Stimulated activated memory B cell treated with anti-CD40 and anti-IgM and Interleukin-4, amounts not matched to agents 10 μg/mL and 1 μg/mL and 100 μg/mL, for 72 hours (primary cell): Measurements from ENCODE around the gene TJP2.
A peak's percentile ranks its signal among the peaks of the same experiment; 100 is the strongest.
"Not testable (repeated sequence)": the region's sequence is repeated elsewhere in the genome, so short reads cannot be mapped to it uniquely, and the experiment has no call there.

Experiments used
- ATAC-seq: fragments of 150-1000 bp; cut with Tn5 transposase; 2 replicates; pipeline ENCODE4 v1.10.0; 2021
- H3K27ac Mint-ChIP-seq: one replicate; pipeline ENCODE4 v1.8.0; 2022; ENCODE audit warnings: mild to moderate bottlenecking, mixed read lengths
- H3K27me3 Mint-ChIP-seq: one replicate; pipeline ENCODE4 v1.8.0; 2022; ENCODE audit warnings: mixed read lengths
- H3K36me3 Mint-ChIP-seq: one replicate; pipeline ENCODE4 v1.8.0; 2022; ENCODE audit warnings: mixed read lengths
- H3K4me1 Mint-ChIP-seq: one replicate; pipeline ENCODE4 v1.8.0; 2022; ENCODE audit warnings: mixed read lengths
- H3K4me3 Mint-ChIP-seq: one replicate; pipeline ENCODE4 v1.8.0; 2022; ENCODE audit warnings: mild to moderate bottlenecking, moderate library complexity, mixed read lengths
- H3K9me3 Mint-ChIP-seq: one replicate; pipeline ENCODE4 v1.8.0; 2022; ENCODE audit warnings: mixed read lengths

Gene TJP2

DNA sequence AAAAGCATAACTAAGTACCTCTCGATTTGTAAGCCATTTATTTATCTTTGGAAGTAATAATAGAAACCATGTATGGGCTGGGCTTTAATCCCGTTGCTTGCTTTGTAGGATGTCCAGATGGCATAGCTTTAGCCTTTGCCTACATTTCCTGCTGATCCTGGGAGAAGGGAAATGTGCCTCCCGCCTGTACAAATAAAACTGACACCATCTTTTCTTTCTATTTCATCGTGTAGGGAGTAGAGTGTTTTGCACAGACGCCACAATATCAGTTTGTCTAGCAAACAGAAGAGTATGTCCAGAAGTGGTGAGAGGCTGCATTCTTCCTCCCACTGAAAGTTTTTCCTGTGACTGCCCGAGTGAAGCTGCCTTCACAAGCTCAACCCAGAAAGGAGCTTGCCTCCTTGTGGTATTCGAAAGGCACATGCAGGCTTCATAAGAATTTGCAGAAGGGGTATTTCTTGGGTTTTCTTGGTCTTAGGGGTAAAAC is 24.7 kb upstream of the TJP2 start:
- Mint-ChIP-seq H3K36me3 (peaks cover 18% of the 10 kb centered on the region), H3K27ac (no peak overlapping the region), H3K27me3 (no peaks in the 10 kb centered on the region), H3K9me3 (no peaks in the 10 kb centered on the region), H3K4me1 (no peaks in the 10 kb centered on the region), H3K4me3 (no peak overlapping the region)
- no peak for ATAC-seq

DNA sequence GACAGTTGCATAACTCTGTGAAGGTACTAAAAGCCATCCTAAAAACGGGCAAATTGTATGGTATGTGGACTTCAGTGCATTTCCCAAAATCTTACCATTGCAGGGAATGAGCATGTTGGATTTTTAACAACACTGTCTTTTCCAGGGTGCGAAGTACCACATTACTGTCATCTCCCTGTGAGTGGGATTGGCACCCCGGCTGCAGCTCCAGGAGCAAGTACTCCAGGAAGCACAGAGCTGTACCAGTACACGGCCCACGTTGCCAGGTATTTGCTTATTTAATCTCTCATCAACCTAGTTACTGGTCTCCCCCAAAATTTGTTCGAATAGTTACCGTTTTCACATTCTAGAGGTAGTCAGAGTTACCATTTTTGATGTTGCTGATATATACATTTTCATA is 22.6 kb upstream of the TJP2 start:
- no peak overlapping the region for H3K4me3 Mint-ChIP-seq
- peaks cover 18% of the 10 kb centered on the region for H3K36me3 Mint-ChIP-seq
- no peak for ATAC-seq
- peaks cover 13% of the 10 kb centered on the region for H3K4me1 Mint-ChIP-seq
- H3K27me3 Mint-ChIP-seq: no peaks in the 10 kb centered on the region
- no peak overlapping the region for H3K27ac Mint-ChIP-seq
- no peaks in the 10 kb centered on the region for H3K9me3 Mint-ChIP-seq

DNA sequence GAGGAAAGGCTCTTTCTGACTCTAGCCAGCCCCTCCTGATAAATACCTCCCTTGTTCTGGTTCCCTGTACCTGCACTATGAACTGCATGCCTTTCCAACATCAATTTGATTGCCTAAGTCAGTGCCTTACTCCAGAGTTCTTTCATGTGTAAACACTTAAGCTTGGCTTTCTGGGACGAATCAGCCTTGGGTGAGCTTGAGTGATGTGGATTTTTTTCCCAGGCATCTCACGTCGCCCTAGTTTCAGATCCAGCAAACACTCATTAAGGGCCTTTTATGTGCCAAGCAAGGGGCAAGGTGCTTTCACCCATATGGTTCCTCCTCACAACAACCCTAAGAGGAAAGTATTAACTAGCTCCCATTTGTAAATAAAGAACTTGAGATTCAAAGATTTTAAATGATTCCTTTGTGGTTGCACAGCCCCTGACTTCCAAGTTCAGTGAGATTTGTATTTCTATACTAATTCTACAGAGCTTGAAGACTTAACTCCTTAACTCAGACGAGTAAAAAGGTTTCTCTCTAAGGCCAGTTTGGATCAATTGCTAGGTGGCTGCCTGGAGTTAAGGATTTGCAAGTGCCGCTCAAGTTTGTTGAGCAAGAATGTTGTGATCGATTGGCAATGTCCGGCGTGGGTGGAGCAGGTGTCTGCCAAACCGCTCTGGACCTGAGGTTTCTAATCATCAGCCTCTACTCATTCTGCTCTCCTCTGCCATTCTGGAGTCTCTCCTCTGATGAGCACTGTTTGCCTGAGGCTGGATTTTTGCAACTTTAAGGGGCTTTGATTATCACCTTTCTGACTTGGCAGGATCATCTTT is 20.2 kb upstream of the TJP2 start:
- ATAC-seq: no peak
- Mint-ChIP-seq H3K27ac (no peak overlapping the region), H3K4me1 (peaks cover 13% of the 10 kb centered on the region), H3K36me3 (peaks cover 18% of the 10 kb centered on the region), H3K9me3 (no peaks in the 10 kb centered on the region), H3K4me3 (no peak overlapping the region), H3K27me3 (no peaks in the 10 kb centered on the region)

DNA sequence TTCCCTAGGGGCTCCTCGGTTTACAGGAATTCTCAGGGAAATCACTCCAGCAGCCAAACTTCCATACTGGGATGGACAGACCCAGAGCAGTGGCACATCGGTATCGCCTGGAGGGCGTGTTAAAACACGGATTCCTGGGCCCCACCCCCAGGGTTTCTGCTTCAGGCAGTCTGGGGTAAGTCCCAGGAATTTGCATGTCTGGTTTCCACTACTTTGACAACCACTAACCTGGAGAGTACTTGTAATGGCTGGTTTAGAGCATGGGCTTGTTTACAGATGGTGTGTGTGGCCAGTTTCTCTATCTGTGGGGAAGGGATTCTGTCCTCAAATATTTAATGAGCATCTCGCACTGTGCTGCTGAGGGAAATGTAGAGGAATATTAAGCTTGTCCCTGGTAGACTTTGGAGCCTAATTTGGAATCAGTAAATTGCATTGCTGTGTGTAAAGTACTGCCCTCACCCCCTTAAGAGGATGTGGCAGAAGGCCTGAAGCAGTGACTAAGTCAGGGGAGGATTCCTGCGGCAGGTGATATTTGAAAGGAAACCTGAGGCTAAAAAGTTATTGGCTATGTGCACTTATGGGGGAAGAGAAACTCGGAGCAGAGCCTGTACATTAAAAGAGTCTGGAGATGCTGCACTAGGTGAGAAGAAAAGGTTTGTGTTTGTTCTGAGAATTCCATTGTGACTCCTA is 18.6 kb upstream of the TJP2 start:
- peaks cover 5% of the 10 kb centered on the region for H3K9me3 Mint-ChIP-seq
- peak overlapping the region; percentile 15 for H3K4me3 Mint-ChIP-seq
- no peaks in the 10 kb centered on the region for H3K27me3 Mint-ChIP-seq
- peaks cover 13% of the 10 kb centered on the region for H3K4me1 Mint-ChIP-seq
- peak overlapping the region; percentile 69 for H3K27ac Mint-ChIP-seq
- peak; percentile 85 for ATAC-seq
- H3K36me3 Mint-ChIP-seq: peaks cover 25% of the 10 kb centered on the region

DNA sequence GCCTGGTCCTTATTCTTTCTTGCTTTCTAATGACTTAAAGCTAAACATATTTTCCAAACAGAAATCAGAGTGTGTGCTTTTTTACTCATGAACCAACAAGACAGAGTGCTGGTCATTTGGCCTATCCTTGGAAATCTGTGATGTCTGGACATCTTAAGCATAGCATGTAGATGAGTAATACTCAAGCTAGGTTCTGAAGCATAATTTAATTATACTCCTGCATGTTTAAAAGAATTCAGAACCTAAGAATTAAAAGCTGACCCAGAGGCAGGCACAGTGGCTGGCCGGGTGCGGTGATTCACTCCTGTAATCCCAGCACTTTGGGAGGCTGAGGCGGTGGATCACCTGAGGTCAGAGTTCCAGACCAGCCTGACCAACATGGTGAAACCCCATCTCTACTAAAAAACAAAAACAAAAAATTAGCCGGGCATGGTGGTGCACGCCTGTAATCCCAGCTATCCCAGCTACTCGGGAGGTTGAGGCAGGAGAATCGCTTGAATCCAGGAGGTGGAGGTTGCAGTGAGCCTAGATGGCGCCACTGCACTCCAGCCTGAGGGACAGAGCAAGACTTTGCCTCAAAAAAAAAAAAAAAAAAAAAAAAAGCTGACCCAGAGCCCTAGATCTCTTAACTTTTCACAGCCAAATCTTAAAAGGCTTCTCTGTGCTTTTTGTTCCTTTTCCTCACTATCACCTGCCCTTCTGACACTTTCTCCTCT is 16.2 kb upstream of the TJP2 start:
- no peak overlapping the region for H3K27ac Mint-ChIP-seq
- peaks cover 14% of the 10 kb centered on the region for H3K36me3 Mint-ChIP-seq
- H3K9me3 Mint-ChIP-seq: peaks cover 10% of the 10 kb centered on the region
- H3K4me1 Mint-ChIP-seq: peaks cover 13% of the 10 kb centered on the region
- H3K4me3 Mint-ChIP-seq: no peak overlapping the region
- H3K27me3 Mint-ChIP-seq: no peaks in the 10 kb centered on the region
- no peak for ATAC-seq

DNA sequence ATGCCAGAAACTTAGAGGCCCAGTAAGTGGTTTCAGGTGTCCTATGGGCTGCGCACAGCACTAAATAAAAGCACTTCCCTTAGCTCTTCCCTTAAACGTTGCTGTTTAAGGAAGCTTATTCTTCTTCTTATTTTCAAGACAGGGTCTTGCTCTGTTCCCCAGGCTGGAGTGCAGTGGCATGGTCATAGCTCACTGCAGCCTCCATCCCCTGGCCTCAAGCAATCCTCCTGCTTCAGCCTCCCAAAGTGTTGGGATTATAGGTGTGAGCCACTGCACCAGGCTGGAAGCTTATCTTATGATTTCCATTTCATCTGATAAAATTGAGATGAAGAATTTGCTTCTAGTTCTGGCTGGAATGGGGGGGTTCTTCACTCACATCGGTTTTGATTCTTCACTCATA is 15.6 kb upstream of the TJP2 start:
- no peak for ATAC-seq
- peaks cover 13% of the 10 kb centered on the region for H3K4me1 Mint-ChIP-seq
- no peak overlapping the region for H3K4me3 Mint-ChIP-seq
- H3K9me3 Mint-ChIP-seq: peaks cover 10% of the 10 kb centered on the region
- H3K27ac Mint-ChIP-seq: no peak overlapping the region
- H3K27me3 Mint-ChIP-seq: no peaks in the 10 kb centered on the region
- H3K36me3 Mint-ChIP-seq: peaks cover 14% of the 10 kb centered on the region

DNA sequence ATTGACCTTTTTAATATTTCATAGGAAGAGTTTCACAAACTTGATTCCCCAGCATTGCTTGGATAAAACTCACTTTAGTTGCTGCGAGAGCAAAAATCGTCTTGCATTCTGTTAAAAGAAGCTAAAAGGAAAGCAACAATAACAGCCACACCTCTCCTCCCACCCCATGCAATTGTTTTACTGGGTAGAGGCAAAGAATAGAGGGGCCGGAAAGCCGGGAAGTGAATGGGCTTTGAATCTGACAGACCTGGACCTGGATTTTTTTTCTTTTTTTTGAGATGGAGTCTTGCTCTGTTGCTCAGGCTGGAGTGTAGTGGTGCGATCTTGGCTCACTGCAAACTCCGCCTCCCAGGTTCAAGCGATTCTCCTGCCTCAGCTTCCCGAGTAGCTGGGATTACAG is 9.5 kb upstream of the TJP2 start:
- peaks cover 17% of the 10 kb centered on the region for H3K4me1 Mint-ChIP-seq
- H3K27me3 Mint-ChIP-seq, ATAC-seq: not testable (repeated sequence)

DNA sequence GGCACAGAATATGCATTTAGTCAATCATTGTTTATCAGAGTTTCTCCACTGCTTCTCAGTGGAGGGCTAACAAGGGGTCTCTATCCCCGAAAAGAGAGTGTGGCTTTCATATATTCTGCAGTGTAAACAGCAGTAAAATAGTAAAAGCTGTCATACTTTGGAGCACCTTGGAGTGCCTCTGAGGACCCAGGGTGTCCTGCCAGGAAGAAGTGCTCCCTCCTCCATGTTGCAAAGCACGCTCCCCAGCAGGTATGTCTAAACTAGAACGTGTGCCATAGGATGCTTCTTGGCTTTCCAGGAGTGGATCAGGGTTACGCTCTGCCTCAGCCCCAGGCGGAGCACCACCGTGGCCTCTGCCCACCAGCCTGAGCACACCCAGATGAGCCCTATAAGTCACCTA is 8.5 kb upstream of the TJP2 start:
- Mint-ChIP-seq H3K36me3 (peaks cover 6% of the 10 kb centered on the region), H3K4me1 (peaks cover 17% of the 10 kb centered on the region), H3K27ac (no peak overlapping the region), H3K9me3 (peaks cover 3% of the 10 kb centered on the region), H3K27me3 (peaks cover 4% of the 10 kb centered on the region), H3K4me3 (no peak overlapping the region)
- ATAC-seq: no peak

More for the DNA sequence above, 9.5 kb upstream of the TJP2 start:
- not testable (repeated sequence) for H3K9me3 Mint-ChIP-seq, H3K4me3 Mint-ChIP-seq, H3K27ac Mint-ChIP-seq
- H3K36me3 Mint-ChIP-seq: peaks cover 14% of the 10 kb centered on the region

DNA sequence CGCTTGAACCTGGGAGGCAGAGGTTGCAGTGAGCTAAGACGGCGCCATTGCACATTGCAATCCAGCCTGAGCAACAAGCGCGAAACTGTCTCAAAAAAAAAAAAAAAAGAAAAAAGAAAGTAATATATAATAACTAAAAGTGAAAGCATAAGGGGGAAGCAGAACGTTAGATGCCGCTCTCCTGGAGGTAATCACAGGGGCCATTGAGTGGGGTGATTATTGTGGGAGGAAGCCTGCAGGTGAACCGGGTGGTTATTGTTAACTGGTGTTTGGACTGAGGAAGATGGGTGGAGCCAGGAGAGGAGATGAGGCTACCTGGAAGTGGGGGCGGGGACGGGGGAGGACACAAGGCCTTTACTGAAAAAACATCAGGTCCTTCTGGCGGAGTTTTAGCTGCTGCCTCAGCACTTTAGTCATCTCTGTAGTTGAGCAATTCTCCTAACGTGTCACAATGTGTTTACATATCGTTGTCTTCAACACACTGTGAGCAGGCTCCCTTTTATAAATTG is 5.3 kb upstream of the TJP2 start:
- Mint-ChIP-seq H3K36me3 (no peaks in the 10 kb centered on the region), H3K27ac (peak overlapping the region; percentile 84), H3K4me3 (peak overlapping the region; percentile 80), H3K27me3 (peaks cover 18% of the 10 kb centered on the region), H3K4me1 (peaks cover 24% of the 10 kb centered on the region), H3K9me3 (no peaks in the 10 kb centered on the region)
- peak; percentile 80 for ATAC-seq

DNA sequence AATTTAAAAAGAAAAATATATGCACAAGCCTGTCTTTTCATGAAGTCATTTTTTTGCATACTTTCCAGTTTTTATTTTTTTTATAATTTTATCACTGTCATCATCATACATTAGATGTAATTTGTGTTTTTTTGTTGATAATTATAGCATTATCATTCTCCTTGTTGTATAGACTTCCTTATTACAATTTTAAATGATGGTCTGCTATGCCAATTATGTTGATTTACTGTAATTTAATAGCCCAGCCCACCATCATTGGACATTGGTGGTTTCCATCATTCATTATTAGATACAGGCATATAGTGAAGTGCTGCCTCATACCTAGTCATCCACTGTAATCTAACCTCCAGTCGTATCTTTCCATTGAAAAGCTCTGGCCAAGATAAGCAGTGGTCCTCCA is 3.8 kb upstream of the TJP2 start:
- Mint-ChIP-seq H3K4me1 (peaks cover 36% of the 10 kb centered on the region), H3K9me3 (no peaks in the 10 kb centered on the region), H3K27ac (no peak overlapping the region), H3K4me3 (no peak overlapping the region), H3K27me3 (peaks cover 29% of the 10 kb centered on the region), H3K36me3 (no peaks in the 10 kb centered on the region)
- no peak for ATAC-seq

DNA sequence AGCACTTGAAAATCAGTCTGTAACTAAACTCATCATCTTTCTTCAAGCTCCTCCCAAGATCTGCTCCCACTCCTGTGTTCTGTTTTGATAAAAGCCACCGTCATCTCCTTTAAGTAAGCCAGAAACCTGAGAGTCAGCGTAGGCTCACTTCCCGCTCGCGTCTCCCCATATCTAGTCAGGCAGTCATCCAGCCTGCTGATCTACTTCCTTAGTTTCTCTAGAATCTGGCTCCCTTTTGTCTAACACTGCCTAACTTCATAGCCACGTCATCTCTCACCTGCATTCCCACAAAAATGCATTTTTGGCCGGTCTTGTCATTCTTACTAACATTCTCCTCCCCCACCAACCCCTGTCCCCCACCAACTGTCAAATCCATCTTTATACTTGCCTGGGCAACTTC is 3.0 kb upstream of the TJP2 start:
- no peak for ATAC-seq
- Mint-ChIP-seq H3K4me3 (no peak overlapping the region), H3K27me3 (peaks cover 29% of the 10 kb centered on the region), H3K9me3 (no peaks in the 10 kb centered on the region), H3K36me3 (no peaks in the 10 kb centered on the region), H3K27ac (no peak overlapping the region), H3K4me1 (peaks cover 42% of the 10 kb centered on the region)

DNA sequence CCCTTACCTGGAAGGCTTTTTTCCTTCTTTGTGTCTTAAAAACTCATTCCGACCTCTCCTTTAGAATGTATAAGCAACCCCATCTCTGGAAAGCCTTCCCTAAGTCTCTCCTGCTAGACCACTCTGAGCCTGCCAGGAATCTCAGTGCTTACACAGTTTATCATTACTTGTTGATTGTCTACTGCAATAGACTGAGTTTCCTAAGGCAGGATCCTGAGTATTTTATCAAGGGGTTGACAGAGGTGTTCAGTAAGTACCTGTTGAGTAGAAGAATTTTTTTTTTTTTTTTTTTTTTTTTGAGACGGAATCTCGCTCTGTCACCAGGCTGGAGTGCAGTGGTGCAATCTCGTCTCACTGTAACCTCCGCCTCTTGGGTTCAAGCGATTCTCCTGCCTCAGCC is 2.6 kb upstream of the TJP2 start:
- Mint-ChIP-seq H3K27me3 (peaks cover 29% of the 10 kb centered on the region), H3K4me1 (peaks cover 46% of the 10 kb centered on the region)

DNA sequence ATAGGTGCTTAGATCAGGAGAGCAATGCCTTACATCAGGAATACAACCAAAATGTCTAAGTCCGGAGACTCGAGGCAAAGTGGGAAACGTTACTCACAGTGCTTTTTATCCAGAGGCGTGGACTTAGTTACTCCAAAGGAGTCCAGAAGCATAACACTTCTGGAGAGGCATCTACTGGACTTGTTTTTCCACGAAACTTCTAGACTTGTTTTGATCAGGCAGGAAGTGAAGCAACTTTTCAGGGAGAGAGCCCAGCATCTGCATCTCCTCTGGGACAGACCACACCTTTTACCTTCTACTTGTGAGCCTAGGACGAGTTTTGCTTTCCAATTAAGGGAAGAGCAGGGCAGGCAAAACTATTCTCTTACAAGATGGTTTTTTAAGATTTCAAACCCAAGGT is 1.2 kb upstream of the TJP2 start:
- Mint-ChIP-seq H3K27ac (no peak overlapping the region), H3K4me1 (peaks cover 45% of the 10 kb centered on the region), H3K9me3 (no peaks in the 10 kb centered on the region), H3K4me3 (no peak overlapping the region), H3K27me3 (peaks cover 29% of the 10 kb centered on the region), H3K36me3 (no peaks in the 10 kb centered on the region)
- no peak for ATAC-seq

More for the DNA sequence above, 2.6 kb upstream of the TJP2 start:
- H3K9me3 Mint-ChIP-seq: no peaks in the 10 kb centered on the region
- ATAC-seq: no peak
- H3K27ac Mint-ChIP-seq: no peak overlapping the region
- H3K36me3 Mint-ChIP-seq: no peaks in the 10 kb centered on the region
- no peak overlapping the region for H3K4me3 Mint-ChIP-seq

DNA sequence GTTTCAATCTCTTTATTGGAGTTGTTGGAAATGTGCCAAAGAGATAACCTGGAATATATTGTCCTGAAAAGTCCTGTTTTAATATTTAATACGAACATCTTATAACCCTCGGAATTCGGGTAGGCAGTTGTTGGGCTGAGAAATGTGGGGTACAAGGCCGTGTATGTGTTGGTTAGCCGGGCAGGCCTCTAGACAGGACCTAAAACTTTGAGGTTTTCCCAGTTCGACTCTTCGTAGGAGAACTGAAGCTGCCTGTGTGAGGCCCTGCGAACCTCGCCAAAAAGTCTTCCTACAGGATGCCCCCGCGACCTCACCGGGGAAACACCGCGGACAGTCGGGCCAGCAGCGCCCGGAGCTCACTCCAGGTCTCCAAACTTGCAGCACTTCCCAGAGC is 583 bp upstream of the TJP2 start:
- peaks cover 39% of the 10 kb centered on the region for H3K4me1 Mint-ChIP-seq
- peak overlapping the region; percentile 73 for H3K4me3 Mint-ChIP-seq
- no peak for ATAC-seq
- H3K9me3 Mint-ChIP-seq: no peaks in the 10 kb centered on the region
- peaks cover 29% of the 10 kb centered on the region for H3K27me3 Mint-ChIP-seq
- peak overlapping the region; percentile 95 for H3K27ac Mint-ChIP-seq
- H3K36me3 Mint-ChIP-seq: no peaks in the 10 kb centered on the region
